Epithelial cell of esophagus (primary cell): Measurements from ENCODE around the gene PIK3CD.
A peak's percentile ranks its signal among the peaks of the same experiment; 100 is the strongest.

Source experiments
- DNase-seq: peaks from one replicate; pipeline ENCODE4 v3.0.0; 2010; ENCODE audit warnings: low read depth
- H3K4me3 ChIP-seq: 2 replicates; pipeline ENCODE4 v1.5.1; 2011; ENCODE audit warnings: mild to moderate bottlenecking, low read length, control low read depth
- TF ChIP-seq, protein P1 (sequence below): IDR thresholded peaks from 2 replicates; pipeline ENCODE4 v1.5.1; 2011; ENCODE audit warnings: low read depth, mild to moderate bottlenecking, low read length, control low read depth, inconsistent platforms; ENCODE audit not compliant: insufficient read depth; ENCODE audit errors: missing control alignments

The PIK3CD gene

DNA sequence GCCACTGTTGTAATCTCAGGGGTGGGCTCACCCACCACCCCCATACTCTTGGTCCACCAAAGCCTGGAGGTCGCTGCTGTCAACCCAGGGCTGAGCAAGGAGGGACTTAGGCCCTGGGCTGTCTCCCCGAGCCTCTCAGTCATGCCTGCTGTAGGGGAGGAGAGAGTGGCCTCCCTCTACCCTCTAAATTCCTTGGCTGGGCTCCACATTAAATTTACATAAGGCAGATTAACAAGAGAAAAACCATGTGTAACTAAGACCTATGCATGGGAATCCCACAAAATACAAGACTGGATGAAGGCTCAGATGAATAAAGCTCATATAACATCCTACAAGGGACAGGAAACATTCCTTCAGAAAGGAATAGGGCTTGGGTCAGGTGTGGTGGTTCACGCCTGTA is 1.8 kb upstream of the PIK3CD start:
- no peak overlapping the region for H3K4me3 ChIP-seq
- TF ChIP-seq, protein P1, sequence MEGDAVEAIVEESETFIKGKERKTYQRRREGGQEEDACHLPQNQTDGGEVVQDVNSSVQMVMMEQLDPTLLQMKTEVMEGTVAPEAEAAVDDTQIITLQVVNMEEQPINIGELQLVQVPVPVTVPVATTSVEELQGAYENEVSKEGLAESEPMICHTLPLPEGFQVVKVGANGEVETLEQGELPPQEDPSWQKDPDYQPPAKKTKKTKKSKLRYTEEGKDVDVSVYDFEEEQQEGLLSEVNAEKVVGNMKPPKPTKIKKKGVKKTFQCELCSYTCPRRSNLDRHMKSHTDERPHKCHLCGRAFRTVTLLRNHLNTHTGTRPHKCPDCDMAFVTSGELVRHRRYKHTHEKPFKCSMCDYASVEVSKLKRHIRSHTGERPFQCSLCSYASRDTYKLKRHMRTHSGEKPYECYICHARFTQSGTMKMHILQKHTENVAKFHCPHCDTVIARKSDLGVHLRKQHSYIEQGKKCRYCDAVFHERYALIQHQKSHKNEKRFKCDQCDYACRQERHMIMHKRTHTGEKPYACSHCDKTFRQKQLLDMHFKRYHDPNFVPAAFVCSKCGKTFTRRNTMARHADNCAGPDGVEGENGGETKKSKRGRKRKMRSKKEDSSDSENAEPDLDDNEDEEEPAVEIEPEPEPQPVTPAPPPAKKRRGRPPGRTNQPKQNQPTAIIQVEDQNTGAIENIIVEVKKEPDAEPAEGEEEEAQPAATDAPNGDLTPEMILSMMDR = no peak
- no peak for DNase-seq

DNA sequence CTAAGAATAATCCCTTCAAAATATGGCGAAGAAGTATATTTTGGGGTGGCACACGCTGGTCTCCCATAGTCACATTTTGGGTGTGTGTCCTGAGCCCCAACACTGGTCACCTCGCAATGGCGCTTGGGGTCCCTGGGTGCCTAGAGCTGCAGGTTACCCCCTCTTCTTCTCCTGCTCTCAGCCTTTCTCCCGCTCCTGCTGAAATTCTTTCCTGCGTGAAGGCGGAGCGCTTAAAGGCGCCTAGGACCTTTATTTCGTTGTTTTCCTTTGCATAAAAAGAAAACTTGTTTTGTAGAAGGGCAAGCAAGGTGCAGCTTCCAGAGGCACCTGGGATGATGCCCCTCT is 339 bp upstream of the PIK3CD start:
- peak overlapping the region; percentile 19 for H3K4me3 ChIP-seq
- TF ChIP-seq, protein P1 = no peak
- no peak for DNase-seq

DNA sequence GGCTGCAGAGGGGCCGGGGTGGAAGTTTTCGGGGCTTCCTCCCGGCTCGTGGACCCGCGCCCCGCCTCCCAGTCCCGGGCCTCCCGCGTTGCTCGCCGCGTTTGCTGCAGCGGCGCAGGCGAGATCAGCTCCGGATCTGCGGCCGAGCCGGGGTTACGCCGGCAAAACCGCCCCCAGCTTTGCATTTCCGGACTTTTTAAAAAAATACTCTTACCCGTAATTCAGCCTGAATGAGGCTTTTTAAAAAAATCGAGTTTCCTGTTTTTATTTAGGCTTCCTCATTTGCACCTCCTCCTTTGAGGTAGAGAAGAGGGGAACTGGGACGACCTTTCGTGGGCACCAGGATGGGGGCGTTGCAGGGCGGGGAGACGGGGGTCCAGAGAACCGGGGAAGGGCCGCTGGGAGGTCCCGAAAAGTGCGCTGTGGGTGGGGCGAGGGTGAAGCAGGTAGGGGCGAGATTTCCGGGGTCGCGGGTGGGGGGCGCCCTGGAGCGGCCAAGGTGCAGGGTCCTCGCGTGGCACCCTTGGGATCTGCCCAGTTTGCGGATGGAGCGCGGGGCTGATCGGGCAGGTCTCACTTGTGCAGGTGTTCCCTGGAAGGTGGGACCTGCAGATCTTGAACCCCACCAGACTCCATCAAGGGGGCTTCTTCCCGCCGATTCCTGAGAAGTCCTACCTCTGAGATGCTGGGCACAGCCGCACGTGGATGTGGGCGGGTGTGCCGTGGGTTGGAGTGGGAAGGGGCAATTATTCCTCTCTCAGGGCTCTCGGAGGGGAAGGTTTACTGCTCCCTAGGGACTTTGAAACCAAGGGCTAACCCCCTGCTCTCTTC is 1.1 kb downstream of the PIK3CD start:
- H3K4me3 ChIP-seq = peak overlapping the region; percentile 44
- DNase-seq = no peak
- TF ChIP-seq, protein P1 = no peak

DNA sequence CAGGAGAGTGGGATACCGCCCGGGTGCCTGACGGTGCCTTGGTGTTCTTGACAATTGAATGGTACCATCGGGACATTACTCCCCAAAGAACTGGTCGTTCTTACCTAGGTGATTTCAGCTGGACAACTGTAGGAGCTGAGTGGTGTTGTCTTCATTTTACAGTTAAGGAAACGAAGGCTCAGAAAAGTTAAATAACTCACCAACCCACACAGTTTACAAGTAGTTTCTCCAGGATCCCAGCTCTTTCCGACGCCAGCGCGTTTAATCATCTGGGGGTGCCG is 1.6 kb downstream of the PIK3CD start:
- no peak overlapping the region for H3K4me3 ChIP-seq
- no peak for DNase-seq
- TF ChIP-seq, protein P1 = no peak

DNA sequence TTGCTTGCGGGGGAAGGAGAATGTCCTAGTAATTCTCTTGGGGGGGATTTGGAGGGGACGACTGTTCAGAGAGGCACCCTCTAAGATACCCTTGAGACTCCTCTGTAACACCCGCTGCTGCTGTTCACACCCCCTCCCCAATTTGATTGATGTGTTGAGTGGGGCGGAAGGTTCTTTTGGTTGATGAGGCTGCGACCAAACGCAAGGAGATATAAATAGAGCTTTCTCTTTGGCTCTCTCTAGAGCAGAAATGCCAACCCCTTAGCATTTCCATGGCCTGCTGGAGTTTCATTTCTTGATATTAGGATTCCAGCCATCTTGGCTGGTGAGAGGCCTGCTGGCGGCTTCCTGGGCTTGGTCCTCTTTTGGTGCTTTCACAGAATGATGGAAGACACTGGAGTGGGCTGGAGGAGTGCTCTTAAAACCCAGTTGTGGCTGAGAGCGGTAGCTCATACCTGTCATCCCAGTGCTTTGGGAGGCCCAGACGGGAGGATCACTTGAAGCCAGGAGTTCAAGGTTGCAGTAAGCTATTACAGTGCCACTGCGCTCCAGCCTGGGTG is 2.0 kb downstream of the PIK3CD start:
- H3K4me3 ChIP-seq = no peak overlapping the region
- DNase-seq = no peak
- TF ChIP-seq, protein P1 = no peak

DNA sequence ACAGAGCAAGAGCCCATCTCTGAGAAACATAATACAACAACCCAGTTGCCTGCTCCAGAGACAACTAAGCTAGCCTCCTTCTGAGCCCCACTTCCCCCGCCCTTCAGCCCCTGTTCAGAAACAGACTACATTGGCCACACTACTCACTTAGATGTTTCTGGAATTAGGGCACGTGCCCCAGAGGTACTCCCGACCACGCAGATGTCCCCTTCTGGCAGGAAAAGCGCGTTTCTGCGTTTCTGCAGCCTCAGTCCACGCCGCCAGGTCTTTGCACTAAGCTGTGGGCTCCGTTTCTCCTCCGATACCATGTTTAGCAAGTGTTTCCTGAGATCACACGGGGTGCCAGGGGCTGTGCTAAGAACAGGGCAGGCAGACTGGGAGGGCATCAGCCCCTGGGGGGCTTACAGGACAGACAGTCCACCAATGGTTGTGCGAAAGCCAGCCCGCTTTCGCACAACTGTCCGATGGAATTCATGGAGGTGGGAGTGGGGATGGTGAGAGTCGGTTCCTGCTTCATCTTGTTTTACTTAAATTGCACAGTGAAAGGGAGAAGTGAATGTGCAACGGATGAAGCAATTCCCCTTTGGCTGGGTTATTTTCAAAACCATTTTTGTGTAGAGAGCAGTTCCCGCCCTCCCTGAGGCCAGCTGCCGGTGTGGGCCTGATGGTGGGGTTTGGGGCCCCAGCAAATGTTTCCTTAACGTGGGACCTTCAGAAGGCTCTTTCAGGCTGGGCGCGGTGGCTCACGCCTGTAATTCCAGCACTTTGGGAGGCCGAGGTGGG is 2.7 kb downstream of the PIK3CD start:
- no peak for DNase-seq
- TF ChIP-seq, protein P1 = no peak
- H3K4me3 ChIP-seq = no peak overlapping the region
